HCT116 (cell line): ENCODE data around the gene DLK1. TPM values are rescaled to one million over a fixed set of nuclear protein-coding genes. Genes with fewer than 3 reads are reported as not detected.

Source experiments
- ATAC-seq: fragments of 200-7000 bp; cut with Tn5 transposase; 2 replicates; pipeline ENCODE4 v1.9.1; 2020; ENCODE audit warnings: mild to moderate bottlenecking, moderate library complexity
- BruUV-seq: library from RNA; stranded (reverse); fragments of 400-500 nt; replicated peaks from 2 replicates; lab custom pipeline; 2021; lab: Mats Ljungman, UMichigan
- CTCF ChIA-PET: fragments of 300-600 bp; sonication (Branson Sonifier 250); formaldehyde crosslinking; loops from one replicate; lab custom pipeline; 2021; ENCODE audit warnings: antibody characterized with exemption; lab: Charles Lee
- POLR2A ChIA-PET: fragments of 300-600, 350-600 bp; sonication (Branson Sonifier 250); formaldehyde crosslinking; loops from one replicate; lab custom pipeline; 2021; ENCODE audit warnings: antibody characterized with exemption; lab: Charles Lee
- RAD21 ChIA-PET, 2 experiments: fragments of 300-600 bp; sonication (Branson Sonifier 250); formaldehyde crosslinking; loops; one replicate each; lab custom pipeline; 2023; ENCODE audit warnings: low total read pairs in 2 of 2; ENCODE audit not compliant: uncharacterized antibody in 2 of 2, unreplicated experiment in 2 of 2, low non-redundant PET in 1 of 2; lab: Charles Lee
- DNase-seq: peaks from one replicate; pipeline ENCODE4 v3.0.0-alpha.2; 2010; ENCODE audit warnings: low read depth, low spot score
- H2AFZ ChIP-seq: fragments of 200-600 bp; shearing (Covaris generic), sonication (generic); 2 replicates; pipeline ENCODE4 v1.6.1; 2017; ENCODE audit warnings: low read depth, mixed run types, mixed read lengths, antibody characterized with exemption, low read length; ENCODE audit not compliant: poor library complexity, severe bottlenecking
- H3K27ac ChIP-seq: 2 replicates; pipeline ENCODE4 v1.5.1; 2012; ENCODE audit warnings: low read depth, low read length
- H3K27me3 ChIP-seq: fragments of 200-600 bp; sonication (generic); 2 replicates; pipeline ENCODE4 v1.6.1; 2016; ENCODE audit warnings: mixed run types, low read length, mixed read lengths; ENCODE audit not compliant: insufficient read depth
- H3K36me3 ChIP-seq, 2 experiments: fragments of 200-500 bp in 1 of 2; fragments of 200-600 bp in 1 of 2; sonication (Bioruptor generic) in 1 of 2; sonication (generic) in 1 of 2; 2 replicates each; pipeline versions ENCODE4 v1.5.1 to v1.6.1; 2014 to 2016; ENCODE audit warnings: low read length in 2 of 2, inconsistent platforms in 1 of 2, mixed read lengths in 1 of 2, mixed run types in 1 of 2; ENCODE audit not compliant: insufficient read depth in 2 of 2, control insufficient read depth in 1 of 2
- H3K4me1 ChIP-seq, 2 experiments: fragments of 200-600 bp in 1 of 2; sonication (generic) in 1 of 2; 2 replicates each; pipeline versions ENCODE4 v1.5.1 to v1.6.1; 2012 to 2017; ENCODE audit warnings: low read length in 2 of 2, inconsistent platforms in 1 of 2, mild to moderate bottlenecking in 1 of 2, mixed read lengths in 1 of 2, mixed run types in 1 of 2, moderate library complexity in 1 of 2; ENCODE audit not compliant: insufficient read depth in 2 of 2, control insufficient read depth in 1 of 2
- H3K4me2 ChIP-seq: fragments of 200-600 bp; sonication (generic); 2 replicates; pipeline ENCODE4 v1.6.1; 2017; ENCODE audit warnings: mixed run types, low read length, mixed read lengths
- H3K4me3 ChIP-seq, 2 experiments: fragments of 200-600 bp in 1 of 2; sonication (generic) in 1 of 2; replicated peaks in 1 of 2; 2 replicates each; pipeline ENCODE4 v1.5.1; 2011 to 2016; ENCODE audit warnings: low read length in 2 of 2, control low read depth in 1 of 2, low read depth in 1 of 2, mild to moderate bottlenecking in 1 of 2, mixed read lengths in 1 of 2, mixed run types in 1 of 2
- H3K79me2 ChIP-seq: fragments of 200-600 bp; sonication (generic); 2 replicates; pipeline ENCODE4 v1.6.1; 2017; ENCODE audit warnings: mild to moderate bottlenecking, mixed run types, low read length, moderate library complexity, mixed read lengths; ENCODE audit not compliant: insufficient read depth
- H3K9ac ChIP-seq: fragments of 200-600 bp; sonication (generic); 2 replicates; pipeline ENCODE4 v1.6.1; 2016; ENCODE audit warnings: low read length, mixed read lengths
- H3K9me2 ChIP-seq: fragments of 200-600 bp; sonication (generic), shearing (Covaris generic); 2 replicates; pipeline ENCODE4 v1.6.1; 2017; ENCODE audit warnings: mixed run types, mild to moderate bottlenecking, moderate library complexity; ENCODE audit not compliant: insufficient read depth
- H3K9me3 ChIP-seq, 2 experiments: fragments of 200-500 bp in 1 of 2; fragments of 200-600 bp in 1 of 2; sonication (Bioruptor generic) in 1 of 2; sonication (generic) in 1 of 2; 2 replicates each; pipeline ENCODE4 v1.6.1; 2014 to 2017; ENCODE audit warnings: low read length in 2 of 2, mixed read lengths in 2 of 2, inconsistent platforms in 1 of 2, low read depth in 1 of 2, mild to moderate bottlenecking in 1 of 2, mixed run types in 1 of 2, moderate library complexity in 1 of 2; ENCODE audit not compliant: control insufficient read depth in 1 of 2, insufficient read depth in 1 of 2
- H4K20me1 ChIP-seq: fragments of 200-600 bp; sonication (generic), shearing (Covaris generic); 2 replicates; pipeline ENCODE4 v1.6.1; 2017; ENCODE audit warnings: mixed run types, mild to moderate bottlenecking, moderate library complexity; ENCODE audit not compliant: insufficient read depth
- ATF3 ChIP-seq: IDR thresholded peaks from 2 replicates; pipeline ENCODE4 v1.6.1; 2012
- CEBPB ChIP-seq: IDR thresholded peaks from 2 replicates; pipeline ENCODE4 v1.6.1; 2012; ENCODE audit warnings: low read depth
- EZH2phosphoT487 ChIP-seq: fragments of 200-600 bp; IDR thresholded peaks from 2 replicates; pipeline ENCODE4 v1.6.1; 2018; ENCODE audit warnings: antibody characterized with exemption, borderline replicate concordance
- JUND ChIP-seq: IDR thresholded peaks from 2 replicates; pipeline ENCODE4 v1.6.1; 2012
- POLR2AphosphoS5 ChIP-seq: IDR thresholded peaks from 2 replicates; pipeline ENCODE4 v1.6.1; 2011; ENCODE audit warnings: mild to moderate bottlenecking, low read depth, low read length, moderate library complexity
- SIN3A ChIP-seq: IDR thresholded peaks from 2 replicates; pipeline ENCODE4 v1.6.1; 2012; ENCODE audit warnings: low read depth
- intact Hi-C: fragments of 100-400 bp; cut with micrococcal nuclease; formaldehyde crosslinking; loops from 2 replicates; pipeline ENCODE4 v1.10.0; 2022
- total RNA-seq: library from RNA; stranded (reverse); gene quantifications from one replicate; pipeline ENCODE4 v1.2.1, GENCODE V29; 2021; ENCODE audit not compliant: unreplicated experiment

The DLK1 gene
- total RNA-seq, 1 experiment from 2014 or later, result 1.5 TPM

GRCh38 chr14:100691395-100692056 lies 35.2 kb upstream of the DLK1 start:
- ChIA-PET CTCF (no interaction called here), POLR2A (no interaction called here), RAD21 (interaction anchor here in 1 of 2 experiments (1.2 kb wide), 1 partner anchor 29 kb away, joined by 3 read pairs; no protein-coding TSS in a partner anchor)
- Histone ChIP-seq H3K27ac (peak overlapping the region; percentile 92), H3K36me3 (0 out of 4 replicates have a peak, but pooled peaks cover 0 to 3% of the 10 kb centered on the region in 2 experiments), H3K79me2 (peaks cover 18% of the 10 kb centered on the region; the same call in 1 of the 2 replicates), H3K9me3 (no peaks in the 10 kb centered on the region), H3K27me3 (no peaks in the 10 kb centered on the region), H3K9me2 (no peaks in the 10 kb centered on the region), H3K4me3 (peak overlapping the region; percentile 57 to 65), H3K9ac (peak overlapping the region; percentile 90; the same call in 1 of the 2 replicates), H3K4me2 (peak overlapping the region; percentile 92), H4K20me1 (no peaks in the 10 kb centered on the region), H2AFZ (no peak overlapping the region), H3K4me1 (peaks cover 51 to 79% of the 10 kb centered on the region in 2 experiments)
- no TSS peak for BruUV-seq
- ATAC-seq, result no peak
- no peak for TF ChIP-seq CEBPB
- peak; percentile 19; the same call in 1 of the 2 replicates for TF ChIP-seq POLR2AphosphoS5
- intact Hi-C loops, result no loop called here
- DNase-seq, result no peak

- Histone ChIP-seq H3K4me3 (peak overlapping the region; percentile 57 to 65), H3K4me2 (peak overlapping the region; percentile 92), H3K79me2 (peaks cover 18% of the 10 kb centered on the region; the same call in 1 of the 2 replicates), H3K27me3 (no peaks in the 10 kb centered on the region), H3K9ac (peak overlapping the region; percentile 90), H4K20me1 (no peaks in the 10 kb centered on the region), H3K9me3 (no peaks in the 10 kb centered on the region), H2AFZ (no peak overlapping the region), H3K36me3 (0 out of 4 replicates have a peak, but pooled peaks cover 0 to 3% of the 10 kb centered on the region in 2 experiments), H3K9me2 (no peaks in the 10 kb centered on the region), H3K4me1 (peaks cover 51 to 79% of the 10 kb centered on the region in 2 experiments), H3K27ac (peak overlapping the region; percentile 92)
- ChIA-PET CTCF (interaction anchor here (1.4 kb wide), 2 partner anchors 275 to 307 kb away, joined by 5 to 6 read pairs; no protein-coding TSS in a partner anchor), POLR2A (interaction anchor here (0.5 to 1.4 kb wide), 2 partner anchors 15 to 181 kb away, joined by 5 to 6 read pairs; no protein-coding TSS in a partner anchor), RAD21 (interaction anchor here in 1 of 2 experiments (1.0 kb wide), 1 partner anchor 29 kb away, joined by 3 read pairs; no protein-coding TSS in a partner anchor)
- no peak for ATAC-seq
- no TSS peak for BruUV-seq
- no peak for DNase-seq
- intact Hi-C loops, result no loop called here
- no peak for TF ChIP-seq ATF3
- peak; percentile 17; the same call in 1 of the 2 replicates for TF ChIP-seq POLR2AphosphoS5
- TF ChIP-seq EZH2phosphoT487, result no peak
- TF ChIP-seq JUND, result no peak
- no peak for TF ChIP-seq SIN3A
Measured at GRCh38 chr14:100692256-100692655, 34.4 kb upstream of the DLK1 start.
